ENCODE results near the gene SERPINB1.

GRCh38 chr6:2829253-2829652 is 12.4 kb downstream of the SERPINB1 start:
- TF ChIP-seq CTCF (IDR thresholded peaks at IDR 0.05), result no peak
- TF ChIP-seq POLR2A (IDR thresholded peaks at IDR 0.05), result no peak

Data from adrenal gland (tissue), 5 donors.